HG03521 (cell line): Measurements from ENCODE around the gene TTC4.

Experiments used
- ATAC-seq: cut with Tn5 transposase; IDR thresholded peaks from one replicate; pipeline ENCODE4 v1.9.1; 2021; ENCODE audit warnings: mild to moderate bottlenecking, moderate library complexity; ENCODE audit not compliant: unreplicated experiment

The TTC4 gene

GRCh38 chr1:54715493-54716298 lies at the start of gene TTC4:
TSS of gene TTC4 (plus strand) at chr1:54715861. CDS start at chr1:54715909, 48 bp downstream.
- peak; percentile 95 for ATAC-seq

- no peak for ATAC-seq
Observed at GRCh38 chr1:54666333-54666732, 49.3 kb upstream of the TTC4 start.

- ATAC-seq = no peak
Observed at GRCh38 chr1:54667797-54668196, 47.9 kb upstream of the TTC4 start.

- no peak for ATAC-seq
Observed at GRCh38 chr1:54668567-54668966, 47.1 kb upstream of the TTC4 start.

GRCh38 chr1:54671985-54672608 lies 43.6 kb upstream of the TTC4 start:
- peak; percentile 80 for ATAC-seq

- ATAC-seq = no peak
Observed at GRCh38 chr1:54678776-54679643, 36.7 kb upstream of the TTC4 start.

GRCh38 chr1:54679706-54680105 lies 36.0 kb upstream of the TTC4 start:
- ATAC-seq = no peak

- ATAC-seq = no peak
Observed at GRCh38 chr1:54680387-54680786, 35.3 kb upstream of the TTC4 start.

GRCh38 chr1:54681358-54681757 lies 34.3 kb upstream of the TTC4 start:
- ATAC-seq = no peak

GRCh38 chr1:54683453-54683852 lies 32.2 kb upstream of the TTC4 start:
- ATAC-seq = no peak

GRCh38 chr1:54685335-54685905 lies 30.2 kb upstream of the TTC4 start:
- no peak for ATAC-seq

GRCh38 chr1:54686155-54686554 lies 29.5 kb upstream of the TTC4 start:
- ATAC-seq = no peak

GRCh38 chr1:54694771-54695170 lies 20.9 kb upstream of the TTC4 start:
- ATAC-seq = no peak

GRCh38 chr1:54695221-54695620 lies 20.4 kb upstream of the TTC4 start:
- no peak for ATAC-seq

- no peak for ATAC-seq
Observed at GRCh38 chr1:54695764-54696163, 19.9 kb upstream of the TTC4 start.

- ATAC-seq = no peak
Observed at GRCh38 chr1:54696262-54696661, 19.4 kb upstream of the TTC4 start.

GRCh38 chr1:54697896-54698295 lies 17.8 kb upstream of the TTC4 start:
- ATAC-seq = no peak

- ATAC-seq = no peak
Observed at GRCh38 chr1:54698346-54698745, 17.3 kb upstream of the TTC4 start.

GRCh38 chr1:54699936-54700525 lies 15.6 kb upstream of the TTC4 start:
- no peak for ATAC-seq

- ATAC-seq = no peak
Observed at GRCh38 chr1:54701066-54701465, 14.6 kb upstream of the TTC4 start.

GRCh38 chr1:54701996-54702395 lies 13.7 kb upstream of the TTC4 start:
- no peak for ATAC-seq
